LNCaP clone FGC (cell line): ENCODE measurements around the gene PCYOX1L.

Experiments used
- DNase-seq: peaks from one replicate; pipeline ENCODE4 v3.0.0-alpha.2; 2011; ENCODE audit warnings: low read depth
- H3K4me3 ChIP-seq: 2 replicates; pipeline ENCODE4 v1.5.1; 2011; ENCODE audit warnings: mild to moderate bottlenecking, low read depth, low read length, control low read depth
- CTCF ChIP-seq: IDR thresholded peaks from 2 replicates; pipeline ENCODE4 v1.5.1; 2012; ENCODE audit warnings: mild to moderate bottlenecking; ENCODE audit not compliant: control insufficient read depth, insufficient read depth; ENCODE audit errors: extremely low read depth

The PCYOX1L gene

GRCh38 chr5:149333711-149334443 lies 24.0 kb upstream of the PCYOX1L start:
- no peak for DNase-seq
- no peak for TF ChIP-seq CTCF
- H3K4me3 ChIP-seq: no peak overlapping the region

GRCh38 chr5:149337736-149338135 lies 20.1 kb upstream of the PCYOX1L start:
- H3K4me3 ChIP-seq: no peak overlapping the region
- TF ChIP-seq CTCF: no peak
- DNase-seq: no peak

GRCh38 chr5:149338364-149338763 lies 19.5 kb upstream of the PCYOX1L start:
- no peak overlapping the region for H3K4me3 ChIP-seq
- DNase-seq: no peak
- no peak for TF ChIP-seq CTCF

GRCh38 chr5:149340920-149341319 lies 16.9 kb upstream of the PCYOX1L start:
- TF ChIP-seq CTCF: no peak
- no peak overlapping the region for H3K4me3 ChIP-seq
- DNase-seq: no peak

- H3K4me3 ChIP-seq: no peak overlapping the region
- DNase-seq: no peak
- TF ChIP-seq CTCF: no peak
Observed at GRCh38 chr5:149341876-149342275, 16.0 kb upstream of the PCYOX1L start.

GRCh38 chr5:149344151-149344550 lies 13.7 kb upstream of the PCYOX1L start:
- TF ChIP-seq CTCF: no peak
- peak overlapping the region; percentile 83 for H3K4me3 ChIP-seq
- DNase-seq: no peak
